HG02870 (cell line): Measurements from ENCODE around the gene PIM1.
"Not testable (repeated sequence)": the region's sequence is repeated elsewhere in the genome, so short reads cannot be mapped to it uniquely, and the experiment has no call there.

Experiments used
- ATAC-seq: cut with Tn5 transposase; IDR thresholded peaks from one replicate; pipeline ENCODE4 v1.9.1; 2021; ENCODE audit warnings: mild to moderate bottlenecking, moderate library complexity; ENCODE audit not compliant: unreplicated experiment

Gene PIM1

DNA sequence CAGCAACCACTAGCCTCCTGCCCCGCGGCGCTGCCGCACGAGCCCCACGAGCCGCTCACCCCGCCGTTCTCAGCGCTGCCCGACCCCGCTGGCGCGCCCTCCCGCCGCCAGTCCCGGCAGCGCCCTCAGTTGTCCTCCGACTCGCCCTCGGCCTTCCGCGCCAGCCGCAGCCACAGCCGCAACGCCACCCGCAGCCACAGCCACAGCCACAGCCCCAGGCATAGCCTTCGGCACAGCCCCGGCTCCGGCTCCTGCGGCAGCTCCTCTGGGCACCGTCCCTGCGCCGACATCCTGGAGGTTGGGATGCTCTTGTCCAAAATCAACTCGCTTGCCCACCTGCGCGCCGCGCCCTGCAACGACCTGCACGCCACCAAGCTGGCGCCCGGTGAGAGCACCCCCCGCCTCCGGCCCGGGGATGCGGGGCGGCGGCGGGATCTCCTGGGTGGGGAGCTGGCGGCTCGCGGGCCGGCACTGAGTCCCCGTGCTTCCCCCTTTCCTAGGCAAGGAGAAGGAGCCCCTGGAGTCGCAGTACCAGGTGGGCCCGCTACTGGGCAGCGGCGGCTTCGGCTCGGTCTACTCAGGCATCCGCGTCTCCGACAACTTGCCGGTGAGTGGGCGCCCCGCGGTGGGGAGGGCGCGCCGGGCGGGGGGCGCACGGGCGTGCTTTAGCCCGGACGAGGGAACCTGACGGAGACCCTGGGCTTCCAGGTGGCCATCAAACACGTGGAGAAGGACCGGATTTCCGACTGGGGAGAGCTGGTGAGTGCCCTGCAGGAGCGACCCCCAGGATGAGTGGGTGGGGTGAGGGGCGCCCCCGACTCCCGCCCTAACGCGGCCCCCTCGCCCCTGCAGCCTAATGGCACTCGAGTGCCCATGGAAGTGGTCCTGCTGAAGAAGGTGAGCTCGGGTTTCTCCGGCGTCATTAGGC lies 585 bp downstream of the PIM1 start:
- ATAC-seq = peak; percentile 11

- ATAC-seq = no peak
These were observed 1.4 kb downstream of the PIM1 start for GRCh38 chr6:37171201-37171969.

DNA sequence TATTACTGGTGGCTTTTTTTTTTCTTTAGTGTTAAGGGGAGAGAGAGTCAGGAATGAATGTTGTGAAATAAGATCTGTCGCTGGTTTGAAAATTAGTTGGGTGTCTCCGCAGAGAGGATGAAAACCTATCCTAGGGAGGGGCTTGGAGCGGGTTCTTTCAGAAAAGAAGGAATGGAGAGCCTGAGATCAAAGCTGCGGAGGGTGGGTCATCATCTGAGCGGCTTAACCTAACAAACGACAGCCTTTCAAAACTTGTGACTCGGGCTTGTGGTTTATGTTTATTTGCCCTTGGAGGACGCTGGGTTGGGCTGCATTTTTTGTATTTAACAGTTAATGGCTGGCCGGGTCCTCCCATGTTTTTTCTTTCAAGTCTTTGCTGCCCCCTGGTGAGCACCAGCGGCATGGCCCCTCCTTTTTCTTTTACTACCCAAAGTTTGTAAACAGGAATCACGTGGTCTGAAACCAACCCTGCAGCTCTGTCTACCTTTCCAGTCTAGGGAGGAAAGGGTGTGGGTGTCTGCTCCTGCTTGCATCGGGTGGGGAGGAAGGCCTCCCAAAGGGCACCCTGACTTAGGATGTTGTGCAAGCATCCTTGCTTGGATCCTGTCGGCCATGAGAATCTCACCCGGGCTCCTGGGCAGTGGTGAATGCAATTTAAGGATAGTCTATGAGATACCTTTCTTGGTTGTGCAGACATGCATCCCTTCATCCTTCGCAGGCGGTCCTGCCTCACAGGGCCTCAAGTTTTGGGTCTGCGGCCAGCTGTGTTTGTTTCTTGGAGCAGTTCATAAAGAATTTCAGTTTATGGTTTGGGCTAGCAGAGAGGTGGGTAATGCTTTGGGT lies 2.2 kb downstream of the PIM1 start:
- ATAC-seq = no peak

DNA sequence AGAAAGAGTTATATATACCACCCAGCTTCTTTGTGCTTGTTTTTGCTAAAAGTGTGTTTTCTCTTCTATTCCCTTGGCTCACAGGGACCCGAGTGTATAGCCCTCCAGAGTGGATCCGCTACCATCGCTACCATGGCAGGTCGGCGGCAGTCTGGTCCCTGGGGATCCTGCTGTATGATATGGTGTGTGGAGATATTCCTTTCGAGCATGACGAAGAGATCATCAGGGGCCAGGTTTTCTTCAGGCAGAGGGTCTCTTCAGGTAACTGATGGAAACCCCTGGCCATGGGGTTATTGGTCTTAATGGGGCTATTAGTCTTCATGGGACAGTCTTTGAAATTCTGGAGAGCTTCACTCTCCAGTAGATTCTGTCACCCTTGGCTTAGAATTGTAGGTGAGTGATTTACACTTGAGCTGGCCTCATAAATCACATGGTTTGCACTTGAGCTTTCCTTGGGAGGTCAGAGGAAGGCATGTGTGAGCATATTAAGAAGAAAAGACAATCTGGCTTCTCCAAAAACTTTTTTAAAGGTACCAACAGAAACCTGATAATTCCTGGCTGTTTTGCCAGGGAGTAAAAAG lies 3.0 kb downstream of the PIM1 start:
- ATAC-seq = no peak

GRCh38 chr6:37173493-37174195 lies 3.7 kb downstream of the PIM1 start:
- no peak for ATAC-seq

GRCh38 chr6:37174196-37174514 lies 4.2 kb downstream of the PIM1 start:
- no peak for ATAC-seq

- ATAC-seq = no peak
These were observed 4.8 kb downstream of the PIM1 start for GRCh38 chr6:37174515-37175331.

- no peak for ATAC-seq
These were observed 5.6 kb downstream of the PIM1 start for GRCh38 chr6:37175332-37176267.

- no peak for ATAC-seq
These were observed 6.5 kb downstream of the PIM1 start for GRCh38 chr6:37176268-37177076.

DNA sequence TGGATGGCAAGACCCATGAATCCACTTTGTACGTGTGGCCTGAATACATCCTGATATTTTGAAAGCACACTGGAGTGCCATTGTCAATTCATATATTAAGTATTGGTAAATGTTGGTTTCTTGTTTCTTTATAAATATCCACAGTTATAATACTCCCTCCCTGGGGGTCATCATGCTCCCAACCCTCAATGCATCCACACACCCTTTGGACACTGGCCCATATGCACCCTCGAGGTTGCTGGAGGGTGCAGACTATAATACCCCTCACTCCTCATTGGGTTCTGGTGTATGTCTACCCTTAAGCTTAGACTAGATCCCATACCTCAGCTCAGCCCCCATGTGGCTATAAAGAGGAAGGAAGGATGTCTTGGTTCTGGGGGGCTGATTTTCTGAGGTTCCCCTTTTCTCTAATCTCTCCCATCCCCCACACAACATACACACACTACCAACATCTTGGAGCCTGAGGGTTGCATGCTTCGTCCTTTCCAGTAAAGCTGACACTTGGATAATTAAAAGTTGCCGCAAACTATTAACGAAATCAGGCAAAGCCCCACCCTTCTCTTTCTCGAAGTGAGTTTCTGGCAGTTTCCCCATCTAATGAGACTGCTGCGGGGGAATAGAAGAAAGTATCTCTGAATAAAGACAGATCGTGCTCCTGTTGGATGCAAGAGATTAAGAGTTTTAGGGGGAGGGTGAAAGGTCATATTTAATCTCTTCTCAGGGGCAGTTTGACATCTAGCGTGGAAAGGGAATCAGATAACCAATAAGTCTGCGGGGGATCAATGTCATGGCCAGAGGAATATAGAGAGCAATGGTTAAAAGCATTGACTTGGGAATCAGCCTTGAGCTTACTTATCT lies 7.4 kb downstream of the PIM1 start:
- ATAC-seq = no peak

GRCh38 chr6:37177935-37178517 lies 8.1 kb downstream of the PIM1 start:
- ATAC-seq = no peak

DNA sequence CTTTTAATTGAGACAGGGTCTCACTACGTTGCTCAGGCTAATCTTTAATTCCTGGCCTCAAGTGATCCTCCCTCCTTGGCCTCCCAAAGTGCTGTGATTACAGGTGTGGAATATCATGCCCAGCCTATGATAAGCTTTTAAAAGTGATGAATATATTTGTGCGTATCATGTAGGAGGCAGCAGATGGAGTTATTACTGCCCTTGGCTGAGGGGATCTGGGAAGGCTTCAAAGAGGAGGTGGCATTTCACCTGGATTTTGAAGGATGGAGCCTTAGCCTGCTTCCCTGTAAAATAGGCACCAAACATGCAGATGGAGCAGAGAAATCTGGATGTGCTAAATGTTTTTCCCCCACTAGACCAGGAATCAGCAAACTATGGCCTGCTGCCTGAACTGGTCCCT lies 10.1 kb downstream of the PIM1 start:
- no peak for ATAC-seq

DNA sequence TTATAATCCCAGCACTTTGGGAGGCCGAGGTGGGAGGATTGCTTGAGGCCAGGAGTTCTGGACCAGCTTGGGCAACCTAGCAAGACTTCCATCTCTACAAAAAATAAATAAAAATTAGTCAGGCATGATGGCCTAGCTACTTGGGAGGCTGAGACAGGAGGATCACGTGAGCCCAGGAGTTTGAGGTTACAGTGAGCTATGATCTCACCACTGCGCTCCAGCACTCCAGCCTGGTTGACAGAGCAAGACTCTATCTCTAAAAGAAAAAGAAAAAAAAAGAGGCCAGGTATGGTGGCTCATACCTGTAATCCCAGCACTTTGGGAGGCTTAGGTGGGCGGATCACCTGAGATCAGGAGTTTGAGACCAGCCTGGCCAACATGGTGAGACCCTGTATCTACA lies 10.7 kb downstream of the PIM1 start:
- ATAC-seq = not testable (repeated sequence)

DNA sequence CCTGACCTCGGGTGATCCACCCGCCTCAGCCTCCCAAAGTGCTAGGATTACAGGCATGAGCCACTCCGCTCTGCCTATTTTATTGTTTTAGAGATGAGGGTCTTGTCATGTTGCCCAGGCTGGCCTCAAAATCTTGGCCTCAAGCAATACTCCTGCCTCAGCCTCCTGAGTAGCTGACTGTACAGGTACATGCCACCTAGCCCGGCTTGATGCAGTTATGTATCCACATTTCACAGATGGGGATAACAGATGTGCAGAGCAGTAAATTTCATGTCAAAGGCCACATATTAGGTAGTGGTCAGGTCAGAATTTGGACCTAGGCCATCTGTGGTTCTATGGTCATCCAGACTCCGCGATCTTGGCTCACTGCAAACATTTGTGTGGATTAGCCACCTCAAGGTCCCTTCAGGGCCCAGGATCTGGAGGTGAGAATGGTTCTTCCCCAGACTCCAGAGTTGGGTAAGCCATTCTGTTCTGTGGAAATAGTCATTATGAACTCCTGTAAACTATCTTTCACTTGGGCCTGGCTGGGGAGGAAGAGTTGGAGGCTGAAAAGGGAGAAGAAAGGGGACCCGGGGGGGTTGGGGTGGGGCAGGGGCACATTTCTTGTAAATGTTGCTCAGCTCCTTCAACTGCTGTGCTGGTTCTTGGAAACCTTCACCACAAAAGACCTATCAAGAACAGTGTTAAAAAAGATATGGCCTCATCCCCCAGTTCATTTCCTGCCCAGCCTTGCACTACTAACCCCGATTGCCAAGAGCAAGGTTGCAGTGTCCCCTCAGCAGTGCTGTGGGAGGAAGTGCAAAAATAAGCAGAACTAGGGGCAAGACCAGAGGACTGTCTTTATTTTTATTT lies 13.0 kb downstream of the PIM1 start:
- ATAC-seq = no peak
